ENCODE data around the gene PHLDA3. TPM values are rescaled to one million over a fixed set of nuclear protein-coding genes. Genes with fewer than 3 reads are reported as not detected.

The PHLDA3 gene
- total and polyA plus RNA-seq, 2 donors (not counting 3 experiments of a cell fraction or from before 2014, with no cell fraction given): 21.4 to 29.5 TPM

DNA sequence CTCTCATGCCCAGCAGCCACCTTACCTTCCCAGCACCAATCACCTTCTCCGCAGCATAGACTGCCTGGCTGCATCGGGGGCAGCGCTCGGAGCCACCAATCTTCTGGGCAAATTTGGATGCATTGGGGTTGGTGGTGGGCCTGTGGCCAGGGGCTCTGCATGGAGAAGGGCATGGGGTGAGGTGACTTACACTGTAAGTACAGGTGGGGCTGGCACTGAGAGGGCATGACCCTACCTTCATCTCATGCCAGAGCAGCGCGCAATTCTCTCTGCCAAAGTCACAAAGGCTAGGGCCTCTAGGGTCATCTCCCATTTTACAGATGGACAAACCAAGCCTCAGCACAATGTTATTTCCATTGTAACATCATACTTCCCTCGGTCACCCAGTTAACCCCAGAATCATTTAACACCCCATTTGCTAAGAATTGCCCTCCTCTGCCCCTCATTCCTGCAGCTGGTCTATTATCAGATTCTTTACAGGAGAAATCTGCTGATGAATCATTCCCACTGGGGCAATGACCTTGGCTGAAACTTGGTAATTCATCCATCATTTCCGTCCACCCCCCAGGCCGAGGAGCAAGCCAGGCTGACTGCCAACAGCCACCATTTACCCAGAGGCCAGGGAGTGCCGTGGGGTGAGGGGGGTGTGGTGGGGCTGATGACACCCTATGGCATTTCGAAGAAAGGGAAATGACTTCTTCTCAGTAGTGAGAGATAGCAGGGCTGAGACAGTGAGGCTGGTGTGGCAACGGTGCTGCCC lies 20.0 kb upstream of the PHLDA3 start:
- Histone ChIP-seq H3K27me3 (ENCODE audit: control insufficient read depth in 2 of 2, insufficient read depth in 2 of 2, low read length in 2 of 2) (no peaks in the 10 kb centered on the region), H3K4me3 (replicated peaks in 1 of 3; ENCODE audit: insufficient read depth in 1 of 3, low read depth in 1 of 3, low read length in 3 of 3) (no peak overlapping the region), H3K4me1 (ENCODE audit: control insufficient read depth, extremely low read depth, insufficient read depth, low read length) (peaks cover 75% of the 10 kb centered on the region), H3K9me3 (replicated peaks; ENCODE audit: control insufficient read depth, insufficient read depth, low read length) (no peaks in the 10 kb centered on the region), H4K20me1 (replicated peaks; ENCODE audit: control insufficient read depth, extremely low read depth, insufficient read depth, low read length) (no peaks in the 10 kb centered on the region), H3K9me1 (replicated peaks; ENCODE audit: control insufficient read depth, extremely low read depth, insufficient read depth, low read length) (no peaks in the 10 kb centered on the region), H3K36me3 (ENCODE audit: control insufficient read depth in 2 of 2, extremely low read depth in 1 of 2, insufficient read depth in 2 of 2, low read length in 2 of 2) (peaks cover 12 to 16% of the 10 kb centered on the region in 2 experiments), H3K27ac (ENCODE audit: insufficient read depth, low read depth, low read length) (peak overlapping the region; percentile 90), H2AFZ (ENCODE audit: low read depth, low read length) (no peak overlapping the region), H3K79me2 (ENCODE audit: control insufficient read depth, insufficient read depth, low read length) (peaks cover 36% of the 10 kb centered on the region), H3K9ac (replicated peaks; ENCODE audit: extremely low read depth, insufficient read depth, low read length) (peak overlapping the region; percentile 14), H3K4me2 (ENCODE audit: insufficient read depth, low read length) (no peak overlapping the region)
- DNase-seq (ENCODE audit: low read depth, low spot score) (peak; percentile 96), FAIRE-seq (peak; percentile 94)
- no TSS peak for BruUV-seq (replicated peaks)
- intact Hi-C loops (cut with micrococcal nuclease): loop anchor here (1.0 kb wide), 1 partner anchor 14 kb away; no protein-coding TSS in a partner anchor
- dilution Hi-C loops (cut with MboI; ENCODE audit: extremely low pct_ligation_motif_present, low sequenced_read_pairs): no loop called here
- TF ChIP-seq POLR2A (IDR thresholded peaks at IDR 0.05; ENCODE audit: low read depth, low read length) (peak; percentile 28), MYC (IDR thresholded peaks at IDR 0.05; ENCODE audit: low read depth, low read length) (peak; percentile 63), EZH2 (IDR thresholded peaks at IDR 0.05; ENCODE audit: borderline replicate concordance, low read depth, low read length, severe bottlenecking) (no peak), POLR2AphosphoS5 (IDR thresholded peaks at IDR 0.05; ENCODE audit: insufficient read depth, low read depth, low read length) (peak; percentile 93), CTCF (IDR thresholded peaks at IDR 0.05; ENCODE audit: extremely low read depth in 1 of 2, insufficient read depth in 1 of 2, low read depth in 1 of 2, low read length in 2 of 2) (no peak), JUN (IDR thresholded peaks at IDR 0.05; ENCODE audit: borderline replicate concordance, insufficient read depth, insufficient read length, low read depth) (peak; percentile 86), FOS (IDR thresholded peaks at IDR 0.05; ENCODE audit: borderline replicate concordance, insufficient read depth, low read length) (peak; percentile 96), GATA2 (IDR thresholded peaks at IDR 0.05; ENCODE audit: insufficient read depth, insufficient read length, low read depth, low read length) (peak; percentile 98)
- TF ChIP-seq, protein P1, sequence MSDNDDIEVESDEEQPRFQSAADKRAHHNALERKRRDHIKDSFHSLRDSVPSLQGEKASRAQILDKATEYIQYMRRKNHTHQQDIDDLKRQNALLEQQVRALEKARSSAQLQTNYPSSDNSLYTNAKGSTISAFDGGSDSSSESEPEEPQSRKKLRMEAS (IDR thresholded peaks at IDR 0.05; ENCODE audit: insufficient read depth, insufficient read length): no peak
- CTCF ChIA-PET: interaction anchor here (1.3 to 28.3 kb wide), 2 partner anchors 17 to 54 kb away, joined by 4 to 1317 read pairs; partner anchors contain the start of gene CSRP1
- POLR2A ChIA-PET: interaction anchor here (0.5 to 7.3 kb wide), 3 partner anchors 15 to 472 kb away, joined by 3 to 124 read pairs (median 8); partner anchors contain the start of gene CSRP1
